Lower lobe of right lung (tissue), 2 donors: ENCODE measurements around the gene RNF14. TPM values are rescaled to one million over a fixed set of nuclear protein-coding genes. Genes with fewer than 3 reads are reported as not detected.
"Not testable (repeated sequence)": the region's sequence is repeated elsewhere in the genome, so short reads cannot be mapped to it uniquely, and the experiment has no call there.

ENCODE experiments used
- ATAC-seq, 2 donors: fragments of 200-7000 bp; cut with Tn5 transposase; one replicate each; pipeline ENCODE4 v1.9.1; 2020 to 2022; ENCODE audit warnings: mild to moderate bottlenecking in 2 of 2, moderate library complexity in 2 of 2
- DNase-seq: peaks from one replicate; pipeline ENCODE4 v3.0.0-alpha.2; 2020
- H3K27ac ChIP-seq: fragments of 200-600 bp; one replicate; pipeline ENCODE4 v1.8.0; 2022
- H3K27me3 ChIP-seq: fragments of 200-600 bp; one replicate; pipeline ENCODE4 v1.8.0; 2022; ENCODE audit warnings: low read depth
- H3K36me3 ChIP-seq: fragments of 200-600 bp; one replicate; pipeline ENCODE4 v1.8.0; 2022; ENCODE audit warnings: mild to moderate bottlenecking
- H3K4me1 ChIP-seq: fragments of 200-600 bp; one replicate; pipeline ENCODE4 v1.8.0; 2022
- H3K4me3 ChIP-seq: fragments of 200-600 bp; one replicate; pipeline ENCODE4 v1.8.0; 2022; ENCODE audit warnings: mild to moderate bottlenecking
- H3K9me3 ChIP-seq: fragments of 200-600 bp; one replicate; pipeline ENCODE4 v1.8.0; 2022
- intact Hi-C: fragments of 100-400 bp; cut with DNase I; formaldehyde crosslinking; loops from one replicate; pipeline ENCODE4 v1.11.0; 2022
- total RNA-seq: library from RNA; stranded (reverse); fragmentation: NEBNext Ultra II Directional; extraction: Animal tissue kit (Norgen Biotek cat#: 25700); gene quantifications from one replicate; pipeline ENCODE4 v1.2.1, GENCODE V29; 2021
- TF ChIP-seq, protein P1 (sequence below): fragments of 200-600 bp; IDR thresholded peaks from one replicate; pipeline ENCODE4 v1.8.0; 2022; ENCODE audit warnings: antibody characterized with exemption, mild to moderate bottlenecking
- donor health status: DM: no; HTN: yes; CAD: no; lungs with severe emphysema.

RNF14 gene
- total RNA-seq, 1 donor from 2014 or later = 47.1 TPM

DNA sequence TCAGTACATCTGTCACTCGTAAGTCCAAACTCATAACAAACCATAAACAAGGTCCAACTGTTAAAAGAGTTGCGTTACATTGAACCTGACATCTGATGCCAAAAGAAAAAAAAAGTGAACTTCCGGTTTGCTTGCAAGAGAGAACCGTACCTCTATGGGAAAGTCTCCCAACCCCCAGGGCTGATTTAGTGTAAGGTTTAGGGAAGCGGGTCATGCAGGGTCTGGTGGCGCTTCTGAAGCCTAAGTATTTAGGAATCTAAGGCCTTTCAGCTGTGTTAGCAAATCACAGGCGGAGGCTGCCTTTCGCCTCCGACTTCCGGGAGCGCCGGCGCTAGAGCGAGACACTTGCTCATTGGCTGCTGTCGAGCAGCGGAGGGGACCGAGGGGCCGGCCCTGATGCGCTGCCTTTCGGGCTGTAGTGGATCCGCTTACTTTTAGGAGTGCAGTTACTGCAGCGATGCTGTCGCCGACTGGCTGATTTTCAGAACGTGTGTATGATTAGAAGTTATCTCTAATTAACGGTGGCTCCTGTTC, 55.9 kb downstream of the RNF14 start:
- Histone ChIP-seq H3K4me1 (peaks cover 10% of the 10 kb centered on the region), H3K9me3 (no peaks in the 10 kb centered on the region), H3K27ac (peak overlapping the region; percentile 88), H3K36me3 (no peaks in the 10 kb centered on the region), H3K4me3 (peak overlapping the region; percentile 52), H3K27me3 (no peaks in the 10 kb centered on the region)
- intact Hi-C loops = no loop called here
- ATAC-seq (peak; percentile 99 to 100), DNase-seq (peak; percentile 92)
- TF ChIP-seq, protein P1, sequence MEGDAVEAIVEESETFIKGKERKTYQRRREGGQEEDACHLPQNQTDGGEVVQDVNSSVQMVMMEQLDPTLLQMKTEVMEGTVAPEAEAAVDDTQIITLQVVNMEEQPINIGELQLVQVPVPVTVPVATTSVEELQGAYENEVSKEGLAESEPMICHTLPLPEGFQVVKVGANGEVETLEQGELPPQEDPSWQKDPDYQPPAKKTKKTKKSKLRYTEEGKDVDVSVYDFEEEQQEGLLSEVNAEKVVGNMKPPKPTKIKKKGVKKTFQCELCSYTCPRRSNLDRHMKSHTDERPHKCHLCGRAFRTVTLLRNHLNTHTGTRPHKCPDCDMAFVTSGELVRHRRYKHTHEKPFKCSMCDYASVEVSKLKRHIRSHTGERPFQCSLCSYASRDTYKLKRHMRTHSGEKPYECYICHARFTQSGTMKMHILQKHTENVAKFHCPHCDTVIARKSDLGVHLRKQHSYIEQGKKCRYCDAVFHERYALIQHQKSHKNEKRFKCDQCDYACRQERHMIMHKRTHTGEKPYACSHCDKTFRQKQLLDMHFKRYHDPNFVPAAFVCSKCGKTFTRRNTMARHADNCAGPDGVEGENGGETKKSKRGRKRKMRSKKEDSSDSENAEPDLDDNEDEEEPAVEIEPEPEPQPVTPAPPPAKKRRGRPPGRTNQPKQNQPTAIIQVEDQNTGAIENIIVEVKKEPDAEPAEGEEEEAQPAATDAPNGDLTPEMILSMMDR = no peak

DNA sequence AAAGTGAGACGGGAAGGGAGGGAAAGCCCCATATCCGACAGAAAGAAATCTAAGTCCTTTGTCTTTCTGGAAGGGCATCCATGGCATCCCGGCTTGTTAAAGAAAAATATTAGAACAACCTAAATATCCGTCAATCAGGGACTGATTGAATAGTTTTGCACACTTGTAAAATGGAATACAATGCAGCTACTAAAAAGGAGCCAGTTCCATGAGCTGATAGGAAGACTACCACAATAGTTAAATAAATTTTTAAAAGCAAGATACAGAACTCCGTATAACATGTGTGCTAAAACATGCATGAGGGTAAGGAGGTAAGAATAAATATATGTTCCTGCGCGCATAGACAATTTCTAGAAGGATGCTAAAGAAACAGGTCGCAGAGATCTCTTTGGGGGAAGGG, 56.7 kb downstream of the RNF14 start:
- Histone ChIP-seq H3K27me3 (no peaks in the 10 kb centered on the region), H3K27ac (no peak overlapping the region), H3K36me3 (no peaks in the 10 kb centered on the region), H3K4me1 (peaks cover 10% of the 10 kb centered on the region), H3K9me3 (no peaks in the 10 kb centered on the region), H3K4me3 (peak overlapping the region; percentile 52)
- intact Hi-C loops = no loop called here
- TF ChIP-seq, protein P1 = no peak
- DNase-seq (no peak), ATAC-seq (no peak)

DNA sequence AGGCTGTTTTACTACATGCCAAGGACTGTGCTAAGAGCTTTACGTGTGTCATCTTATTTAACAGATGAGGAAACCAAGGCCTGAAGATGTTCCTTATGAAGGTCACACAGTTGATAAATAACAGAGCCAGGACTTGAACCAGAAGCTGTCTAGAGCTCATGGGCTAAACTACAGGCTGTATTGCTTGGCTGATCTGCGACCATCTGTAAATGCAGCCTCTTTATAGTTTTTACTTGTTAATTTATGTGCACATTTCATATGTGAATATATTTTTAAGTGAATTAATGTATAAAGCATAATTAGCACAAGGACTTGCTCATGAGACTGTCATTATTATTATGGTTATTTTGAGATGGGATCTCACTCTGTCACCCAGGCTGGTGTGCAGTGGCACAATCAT, 63.2 kb downstream of the RNF14 start:
- H3K27ac ChIP-seq = no peak overlapping the region
- intact Hi-C loops = no loop called here
- no peaks in the 10 kb centered on the region for H3K36me3 ChIP-seq
- H3K27me3 ChIP-seq = no peaks in the 10 kb centered on the region
- ATAC-seq (no peak), DNase-seq (no peak)
- TF ChIP-seq, protein P1 = no peak
- H3K9me3 ChIP-seq = no peaks in the 10 kb centered on the region
- H3K4me1 ChIP-seq = no peaks in the 10 kb centered on the region
- no peak overlapping the region for H3K4me3 ChIP-seq

DNA sequence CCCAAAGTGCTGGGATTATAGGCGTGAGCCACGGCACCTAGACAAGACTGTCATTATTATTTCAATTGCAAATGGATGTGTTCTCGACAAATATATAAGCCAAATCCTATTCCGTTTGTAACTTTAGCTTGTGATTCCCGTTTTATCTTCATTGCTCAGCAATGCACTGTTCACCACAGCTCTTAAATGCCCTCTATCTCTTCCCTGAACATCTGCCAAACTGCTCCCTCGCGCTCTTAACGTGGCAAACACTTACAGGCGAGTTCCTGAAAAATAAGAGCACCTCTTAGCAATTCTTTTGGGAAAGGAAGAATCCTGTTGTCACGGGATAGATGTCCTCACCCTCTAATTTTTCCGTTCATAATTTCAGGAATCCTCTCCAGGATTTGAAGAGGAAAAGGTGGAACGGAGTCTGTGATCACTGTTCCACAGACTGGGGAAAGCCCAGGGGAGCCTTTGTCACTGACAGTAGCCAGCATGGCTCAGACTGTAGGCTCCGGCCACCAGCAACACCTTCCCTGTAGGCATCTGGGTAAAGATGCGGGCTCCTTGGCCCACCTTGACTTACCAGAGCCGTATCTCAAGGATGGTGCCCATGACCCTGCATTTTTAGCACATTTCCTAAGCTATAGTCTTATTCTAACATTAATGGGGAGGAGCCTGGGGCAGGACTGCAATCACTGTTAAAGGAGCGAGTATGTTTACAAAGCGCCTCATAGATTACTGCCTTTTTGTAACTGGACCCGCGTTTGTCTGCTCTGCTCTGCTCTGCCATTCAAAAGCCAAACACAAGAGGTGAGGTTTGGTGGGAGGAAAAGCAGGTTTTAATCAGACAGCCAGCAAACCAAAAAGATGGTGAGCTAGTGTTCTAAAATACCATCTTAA, 64.1 kb downstream of the RNF14 start:
- no peak overlapping the region for H3K4me3 ChIP-seq
- TF ChIP-seq, protein P1 = no peak
- intact Hi-C loops = no loop called here
- H3K27me3 ChIP-seq = no peaks in the 10 kb centered on the region
- no peaks in the 10 kb centered on the region for H3K9me3 ChIP-seq
- ATAC-seq (no peak), DNase-seq (no peak)
- no peaks in the 10 kb centered on the region for H3K4me1 ChIP-seq
- H3K27ac ChIP-seq = no peak overlapping the region
- H3K36me3 ChIP-seq = no peaks in the 10 kb centered on the region

DNA sequence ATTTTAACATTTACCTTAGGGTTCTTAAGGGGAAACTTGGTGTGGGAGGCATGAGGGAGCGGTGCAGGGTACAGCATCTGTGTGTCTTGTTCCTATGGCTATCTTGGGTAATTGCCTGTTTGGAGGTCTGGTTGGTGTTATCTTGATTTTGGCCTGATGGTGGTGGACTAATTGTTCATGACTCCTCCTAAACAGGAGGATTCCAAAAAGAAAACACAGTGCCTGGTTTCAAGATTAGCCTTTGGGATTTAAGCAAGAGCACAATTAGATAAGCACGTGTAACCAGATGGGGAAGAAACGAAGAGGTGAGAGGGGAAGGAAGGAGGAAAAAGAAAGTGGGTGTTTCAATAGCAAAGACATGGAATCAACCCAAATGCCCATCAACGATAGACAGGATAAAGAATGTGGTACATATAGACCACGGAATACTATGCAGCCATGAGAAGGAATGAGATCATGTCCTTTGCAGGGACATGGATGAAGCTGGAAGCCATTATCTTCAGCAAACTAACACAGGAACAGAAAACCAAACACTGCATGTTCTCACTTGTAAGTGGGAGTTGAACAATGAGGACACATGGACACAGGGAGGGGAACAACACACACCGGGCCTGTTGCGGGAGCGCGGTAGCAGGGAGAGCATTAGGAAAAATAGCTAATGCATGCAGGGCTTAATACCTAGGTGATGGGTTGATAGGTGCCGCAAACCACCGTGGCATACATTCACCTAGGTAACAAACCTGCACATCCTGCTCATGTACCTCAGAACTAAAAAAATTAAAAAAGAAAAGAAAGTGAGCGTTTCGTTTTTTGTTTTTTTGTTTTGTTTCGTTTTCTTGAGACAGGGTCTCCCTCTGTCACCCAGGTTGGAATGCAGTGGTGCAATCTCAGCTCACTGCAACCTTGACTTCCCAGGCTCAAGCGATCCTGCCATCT, 65.0 kb downstream of the RNF14 start:
- H3K27ac ChIP-seq, H3K9me3 ChIP-seq, ATAC-seq, H3K4me1 ChIP-seq, H3K27me3 ChIP-seq, H3K36me3 ChIP-seq, DNase-seq, H3K4me3 ChIP-seq, intact Hi-C loops: not testable (repeated sequence)
